Measurements from ENCODE around the gene HSF2BP.

Gene HSF2BP

GRCh38 chr21:43608664-43609063 lies 50.6 kb downstream of the HSF2BP start:
- H3K4me3 ChIP-seq (replicated peaks; ENCODE audit: insufficient read depth, low read length) = no peak overlapping the region
- DNase-seq (ENCODE audit: low read depth in 1 of 2, low spot score in 1 of 2) = no peak
- TF ChIP-seq POLR2AphosphoS5 (IDR thresholded peaks at IDR 0.05; ENCODE audit: low read depth) (no peak), SPI1 (IDR thresholded peaks at IDR 0.05; ENCODE audit: borderline replicate concordance, low read depth) (no peak), REST (IDR thresholded peaks at IDR 0.05; ENCODE audit: insufficient replicate concordance, low read depth) (no peak), CTCF (IDR thresholded peaks at IDR 0.05; ENCODE audit: insufficient read depth, low read length) (no peak), GABPA (IDR thresholded peaks at IDR 0.05; ENCODE audit: low read depth) (no peak)
- H3K27me3 ChIP-seq (ENCODE audit: insufficient read depth, poor library complexity, severe bottlenecking) = no peaks in the 10 kb centered on the region
- H3K27ac ChIP-seq (replicated peaks) = no peak overlapping the region

- no peak overlapping the region for H3K4me3 ChIP-seq (replicated peaks; ENCODE audit: insufficient read depth, low read length)
- no peak for DNase-seq (ENCODE audit: low read depth in 1 of 2, low spot score in 1 of 2)
Observed at GRCh38 chr21:43608225-43608624, 51.1 kb downstream of the HSF2BP start.

More at GRCh38 chr21:43608225-43608624, 51.1 kb downstream of the HSF2BP start:
- no peak overlapping the region for H3K27ac ChIP-seq (replicated peaks)
- TF ChIP-seq REST (IDR thresholded peaks at IDR 0.05; ENCODE audit: insufficient replicate concordance, low read depth) = peak; percentile 80
- peak; percentile 76 for TF ChIP-seq SPI1 (IDR thresholded peaks at IDR 0.05; ENCODE audit: borderline replicate concordance, low read depth)
- no peak for TF ChIP-seq CTCF (IDR thresholded peaks at IDR 0.05; ENCODE audit: insufficient read depth, low read length)
- no peaks in the 10 kb centered on the region for H3K27me3 ChIP-seq (ENCODE audit: insufficient read depth, poor library complexity, severe bottlenecking)

Data from HL-60 (cell line).